ENCODE results near the gene PER1. TPM values are rescaled to one million over a fixed set of nuclear protein-coding genes. Genes with fewer than 3 reads are reported as not detected.

The PER1 gene
- total and polyA plus RNA-seq, 2 of the 13 experiments (the other 11 are each of a cell fraction or from before 2014, with no cell fraction given) = 2.6 to 3.6 TPM

GRCh38 chr17:8162997-8163977 is 11.1 kb upstream of the PER1 start (continued):
- peak; percentile 31 for TF ChIP-seq PATZ1 (CRISPR knock-in tag; IDR thresholded peaks at IDR 0.05)
- no peak for TF ChIP-seq NR2F6 (IDR thresholded peaks at IDR 0.05)
- 0 out of 2 replicates have a peak, but pooled peaks have one; percentile 29 for TF ChIP-seq NR2F6 (CRISPR knock-in tag; IDR thresholded peaks at IDR 0.05)
- no peak; the same call in 1 of the 2 replicates for TF ChIP-seq HNF4A (CRISPR knock-in tag; IDR thresholded peaks at IDR 0.05)
- TF ChIP-seq IKZF5 (CRISPR knock-in tag; IDR thresholded peaks at IDR 0.05) = no peak; the same call in 1 of the 2 replicates
- no peak for TF ChIP-seq FOXK2 (IDR thresholded peaks at IDR 0.05)
- no peak for TF ChIP-seq RXRB (CRISPR knock-in tag; IDR thresholded peaks at IDR 0.05; ENCODE audit: borderline replicate concordance)
- no peak for TF ChIP-seq AFF4 (CRISPR knock-in tag; IDR thresholded peaks at IDR 0.05)
- peak; percentile 3 for TF ChIP-seq AGO1 (IDR thresholded peaks at IDR 0.05; ENCODE audit: low read depth, low read length, poor library complexity, severe bottlenecking)
- TF ChIP-seq THAP11 (CRISPR knock-in tag; IDR thresholded peaks at IDR 0.05) = no peak
- TF ChIP-seq ZEB1 (IDR thresholded peaks at IDR 0.05; ENCODE audit: insufficient replicate concordance, low read depth) = peak; percentile 17
- TF ChIP-seq ZNF800 (CRISPR knock-in tag; IDR thresholded peaks at IDR 0.05) = no peak
- 0 out of 2 replicates have a peak, but pooled peaks have one; percentile 28 for TF ChIP-seq SP5 (CRISPR knock-in tag; IDR thresholded peaks at IDR 0.05; ENCODE audit: borderline replicate concordance, low read depth)
- TF ChIP-seq ZNF781 (CRISPR knock-in tag; IDR thresholded peaks at IDR 0.05; ENCODE audit: borderline replicate concordance, not compliant biosample characterization) = no peak
- peak; percentile 30; the same call in 1 of the 2 replicates for TF ChIP-seq THRA (CRISPR knock-in tag; IDR thresholded peaks at IDR 0.05; ENCODE audit: borderline replicate concordance)
- peak; percentile 67; the same call in 1 of the 2 replicates for TF ChIP-seq PCBP1 (IDR thresholded peaks at IDR 0.05; ENCODE audit: borderline replicate concordance, low read depth, low read length)
- TF ChIP-seq DMAP1 (CRISPR knock-in tag; IDR thresholded peaks at IDR 0.05) = no peak

Data from HepG2 (cell line).